ENCODE results near the gene FGD2. TPM values are rescaled to one million over a fixed set of nuclear protein-coding genes. Genes with fewer than 3 reads are reported as not detected.

The FGD2 gene
- total RNA-seq, 2 donors from 2014 or later, result not detected

DNA sequence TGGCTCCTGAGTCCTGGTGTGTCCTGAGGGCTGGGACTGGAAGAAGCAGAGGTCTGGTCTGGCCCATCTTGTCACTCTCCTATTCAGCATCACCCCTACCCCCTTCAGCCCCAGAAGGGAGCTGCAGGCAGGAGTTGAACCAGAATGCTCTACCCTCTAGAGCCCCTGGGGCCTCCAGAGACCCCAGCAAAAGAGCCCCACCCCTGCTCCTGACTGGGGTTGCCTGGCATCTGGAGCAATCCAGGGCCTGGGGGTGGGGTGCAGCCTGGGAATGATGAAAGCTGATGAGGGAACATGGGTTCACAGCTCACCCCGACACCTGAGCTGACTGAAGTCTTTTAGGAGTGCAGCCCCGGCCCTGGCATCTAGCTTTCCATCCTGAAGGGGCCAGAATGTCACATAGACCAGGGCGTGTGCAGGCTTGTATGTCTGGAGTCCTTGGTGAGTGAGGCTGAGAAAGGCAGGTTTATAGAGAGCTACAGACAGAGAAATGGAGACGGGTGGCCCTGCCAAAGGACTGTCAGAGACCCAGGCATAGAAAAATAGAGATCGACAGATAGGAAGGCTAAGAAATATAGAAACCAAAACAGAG lies 12.2 kb downstream of the FGD2 start:
- Histone ChIP-seq H3K9ac (ENCODE audit: extremely low read depth, low read length, poor library complexity, severe bottlenecking) (no peak overlapping the region), H3K4me3 (ENCODE audit: low read length) (no peak overlapping the region), H3K36me3 (ENCODE audit: control insufficient read depth, insufficient read depth, low read length) (no peaks in the 10 kb centered on the region), H3K4me1 (ENCODE audit: control insufficient read depth, insufficient read depth, low read length) (peaks cover 4% of the 10 kb centered on the region), H3K27me3 (ENCODE audit: control insufficient read depth, insufficient read depth, low read length, poor library complexity, severe bottlenecking) (no peaks in the 10 kb centered on the region), H3K27ac (ENCODE audit: low read depth, low read length) (no peak overlapping the region), H3K9me3 (ENCODE audit: control insufficient read depth, low read length) (no peaks in the 10 kb centered on the region)
- no peaks in the 10 kb centered on the region for H3K9me3 Mint-ChIP-seq
- TF ChIP-seq, protein P1, sequence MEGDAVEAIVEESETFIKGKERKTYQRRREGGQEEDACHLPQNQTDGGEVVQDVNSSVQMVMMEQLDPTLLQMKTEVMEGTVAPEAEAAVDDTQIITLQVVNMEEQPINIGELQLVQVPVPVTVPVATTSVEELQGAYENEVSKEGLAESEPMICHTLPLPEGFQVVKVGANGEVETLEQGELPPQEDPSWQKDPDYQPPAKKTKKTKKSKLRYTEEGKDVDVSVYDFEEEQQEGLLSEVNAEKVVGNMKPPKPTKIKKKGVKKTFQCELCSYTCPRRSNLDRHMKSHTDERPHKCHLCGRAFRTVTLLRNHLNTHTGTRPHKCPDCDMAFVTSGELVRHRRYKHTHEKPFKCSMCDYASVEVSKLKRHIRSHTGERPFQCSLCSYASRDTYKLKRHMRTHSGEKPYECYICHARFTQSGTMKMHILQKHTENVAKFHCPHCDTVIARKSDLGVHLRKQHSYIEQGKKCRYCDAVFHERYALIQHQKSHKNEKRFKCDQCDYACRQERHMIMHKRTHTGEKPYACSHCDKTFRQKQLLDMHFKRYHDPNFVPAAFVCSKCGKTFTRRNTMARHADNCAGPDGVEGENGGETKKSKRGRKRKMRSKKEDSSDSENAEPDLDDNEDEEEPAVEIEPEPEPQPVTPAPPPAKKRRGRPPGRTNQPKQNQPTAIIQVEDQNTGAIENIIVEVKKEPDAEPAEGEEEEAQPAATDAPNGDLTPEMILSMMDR (conservative IDR thresholded peaks at IDR 0.05), result no peak
- 67 to 68% methylated on average over 5 of the region's 5 CpGs for WGBS, 2 experiments (ENCODE audit: insufficient coverage in 1 of 2, insufficient read length in 1 of 2)
- H3K4me1 Mint-ChIP-seq, result peaks cover 5% of the 10 kb centered on the region
- H3K27ac Mint-ChIP-seq, result no peak overlapping the region
- H3K27me3 Mint-ChIP-seq (ENCODE audit: insufficient read depth), result no peaks in the 10 kb centered on the region
- H3K4me3 Mint-ChIP-seq, result no peak overlapping the region
- H3K36me3 Mint-ChIP-seq (ENCODE audit: low read depth), result no peaks in the 10 kb centered on the region
- no peak for DNase-seq

DNA sequence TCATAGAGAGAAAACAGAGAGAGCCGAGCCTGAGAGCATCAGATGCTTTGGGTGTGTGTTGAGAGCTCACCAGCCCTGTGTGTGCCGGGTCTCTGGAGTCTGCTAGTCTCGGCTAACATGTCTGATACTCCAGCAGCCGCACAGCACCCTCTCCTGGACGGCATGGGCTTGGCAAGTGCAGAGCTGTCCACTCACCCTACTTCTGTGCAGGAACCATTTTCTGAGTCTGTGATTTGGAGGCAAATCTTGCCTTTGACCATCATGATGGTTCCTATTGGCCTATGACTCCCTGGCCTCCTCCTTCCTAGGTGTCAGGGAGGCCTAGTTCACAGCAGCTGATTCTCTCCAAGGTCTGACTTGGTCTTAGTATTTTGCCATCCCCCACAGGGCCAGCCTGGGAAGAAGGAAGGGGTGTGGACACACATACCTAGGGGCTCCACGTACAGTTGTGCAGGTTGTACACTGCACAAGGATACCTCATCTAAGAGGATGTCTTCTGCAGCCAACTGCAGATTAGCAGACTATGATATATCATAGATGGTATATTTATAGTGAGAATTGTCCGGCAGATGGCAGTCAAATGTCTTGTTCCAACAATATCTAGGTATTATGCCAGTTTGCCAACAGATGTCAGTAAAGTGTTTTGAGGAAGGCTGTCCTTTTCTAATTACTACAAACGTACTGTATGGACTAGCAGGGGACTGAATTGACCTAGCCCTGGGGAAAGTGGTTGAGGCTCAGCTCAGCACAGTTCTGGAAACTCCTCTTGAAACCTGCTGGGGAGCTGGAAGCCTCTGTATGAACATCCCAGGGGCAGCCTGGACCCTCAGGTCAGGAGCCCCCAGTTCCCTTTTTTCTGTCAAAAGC lies 13.0 kb downstream of the FGD2 start:
- WGBS, 2 experiments (ENCODE audit: insufficient coverage in 1 of 2, insufficient read length in 1 of 2), result 16 to 20% methylated on average over 6 to 8 of the region's 8 CpGs
- TF ChIP-seq, protein P1 (conservative IDR thresholded peaks at IDR 0.05), result peak; percentile 96

DNA sequence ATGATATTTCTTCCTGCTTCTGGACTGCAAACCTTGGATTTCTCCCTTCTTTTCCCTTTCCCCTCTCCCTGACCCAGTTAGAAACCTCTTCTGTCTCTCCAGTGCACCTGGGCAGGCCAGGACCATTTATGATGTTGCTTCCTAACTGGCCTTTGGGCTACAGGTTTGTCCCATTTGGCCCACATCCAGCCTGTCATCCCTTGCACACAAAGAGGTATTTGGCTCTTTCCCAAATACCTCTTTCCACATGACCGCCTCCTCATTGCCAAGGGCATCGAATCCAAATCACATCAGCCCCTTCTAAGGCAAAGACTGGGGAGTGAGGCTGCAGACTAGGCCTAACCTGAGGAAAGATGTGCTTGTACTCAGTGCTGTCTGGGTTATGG lies 13.6 kb downstream of the FGD2 start:
- H3K27me3 Mint-ChIP-seq (ENCODE audit: insufficient read depth), result no peaks in the 10 kb centered on the region
- H3K4me3 Mint-ChIP-seq, result no peak overlapping the region
- peaks cover 16% of the 10 kb centered on the region for H3K4me1 Mint-ChIP-seq
- no peak overlapping the region for H3K9ac ChIP-seq (ENCODE audit: extremely low read depth, low read length, poor library complexity, severe bottlenecking)
- H3K4me3 ChIP-seq (ENCODE audit: low read length), result no peak overlapping the region
- no peaks in the 10 kb centered on the region for H3K9me3 ChIP-seq (ENCODE audit: control insufficient read depth, low read length)
- H3K36me3 ChIP-seq (ENCODE audit: control insufficient read depth, insufficient read depth, low read length), result no peaks in the 10 kb centered on the region
- no peak overlapping the region for H3K27ac Mint-ChIP-seq
- H3K36me3 Mint-ChIP-seq (ENCODE audit: low read depth), result no peaks in the 10 kb centered on the region
- 92% methylated on average over 2 of the region's 2 CpGs; no CpG with 5 or more reads in 1 of the 2 experiments for WGBS, 2 experiments (ENCODE audit: insufficient coverage in 1 of 2, insufficient read length in 1 of 2)
- DNase-seq, result no peak
- no peak overlapping the region for H3K27ac ChIP-seq (ENCODE audit: low read depth, low read length)
- no peaks in the 10 kb centered on the region for H3K9me3 Mint-ChIP-seq
- H3K27me3 ChIP-seq (ENCODE audit: control insufficient read depth, insufficient read depth, low read length, poor library complexity, severe bottlenecking), result no peaks in the 10 kb centered on the region
- H3K4me1 ChIP-seq (ENCODE audit: control insufficient read depth, insufficient read depth, low read length), result peaks cover 8% of the 10 kb centered on the region
- TF ChIP-seq, protein P1 (conservative IDR thresholded peaks at IDR 0.05), result no peak

More for the DNA sequence above, 13.0 kb downstream of the FGD2 start:
- Mint-ChIP-seq H3K27ac (no peak overlapping the region), H3K27me3 (ENCODE audit: insufficient read depth) (no peaks in the 10 kb centered on the region), H3K9me3 (no peaks in the 10 kb centered on the region), H3K36me3 (ENCODE audit: low read depth) (no peaks in the 10 kb centered on the region), H3K4me1 (peaks cover 11% of the 10 kb centered on the region), H3K4me3 (no peak overlapping the region)
- Histone ChIP-seq H3K4me3 (ENCODE audit: low read length) (no peak overlapping the region), H3K4me1 (ENCODE audit: control insufficient read depth, insufficient read depth, low read length) (peaks cover 8% of the 10 kb centered on the region), H3K27ac (ENCODE audit: low read depth, low read length) (no peak overlapping the region), H3K9me3 (ENCODE audit: control insufficient read depth, low read length) (no peaks in the 10 kb centered on the region), H3K36me3 (ENCODE audit: control insufficient read depth, insufficient read depth, low read length) (no peaks in the 10 kb centered on the region), H3K27me3 (ENCODE audit: control insufficient read depth, insufficient read depth, low read length, poor library complexity, severe bottlenecking) (no peaks in the 10 kb centered on the region), H3K9ac (ENCODE audit: extremely low read depth, low read length, poor library complexity, severe bottlenecking) (no peak overlapping the region)
- DNase-seq, result peak; percentile 97

Measured in endodermal cell (in vitro differentiated cells).